Activated CD4-positive, alpha-beta memory T cell treated with anti-CD3 and anti-CD28 coated beads, Interleukin-2, amount 10 ng/mL, durations not matched to agents 7 days and 5 days (primary cell): Measurements from ENCODE around the gene CHST5. TPM values are rescaled to one million over a fixed set of nuclear protein-coding genes. Genes with fewer than 3 reads are reported as not detected.
"Not testable (repeated sequence)": the region's sequence is repeated elsewhere in the genome, so short reads cannot be mapped to it uniquely, and the experiment has no call there.

Experiments
- CTCF ChIA-PET: fragments of 350-600 bp; sonication (Branson Sonifier 250); formaldehyde crosslinking; loops from one replicate; lab custom pipeline; 2021; ENCODE audit warnings: antibody characterized with exemption, inconsistent platforms; lab: Charles Lee
- POLR2A ChIA-PET: fragments of 350-600 bp; sonication (Branson Sonifier 250); formaldehyde crosslinking; loops from one replicate; lab custom pipeline; 2021; ENCODE audit warnings: antibody characterized with exemption; lab: Charles Lee
- DNase-seq: peaks from one replicate; pipeline ENCODE4 v3.0.0-alpha.2; 2020
- H3K27ac Mint-ChIP-seq: one replicate; pipeline ENCODE4 v1.8.0; 2021; ENCODE audit warnings: mild to moderate bottlenecking, mixed read lengths
- H3K27me3 Mint-ChIP-seq: one replicate; pipeline ENCODE4 v1.8.0; 2021; ENCODE audit warnings: mixed read lengths
- H3K36me3 Mint-ChIP-seq: one replicate; pipeline ENCODE4 v1.8.0; 2021; ENCODE audit warnings: low read depth, mixed read lengths
- H3K4me1 Mint-ChIP-seq: one replicate; pipeline ENCODE4 v1.8.0; 2021; ENCODE audit warnings: mixed read lengths
- H3K4me3 Mint-ChIP-seq: one replicate; pipeline ENCODE4 v1.8.0; 2021; ENCODE audit warnings: mild to moderate bottlenecking, mixed read lengths
- H3K9me3 Mint-ChIP-seq: one replicate; pipeline ENCODE4 v1.8.0; 2021; ENCODE audit warnings: mixed read lengths
- total RNA-seq, 2 experiments: library from RNA; stranded (reverse); gene quantifications; one replicate each; pipeline ENCODE4 v1.2.3, GENCODE V29; 2021

The CHST5 gene
- total RNA-seq, 2 experiments from 2014 or later: 0.10 TPM; not detected in 1

DNA sequence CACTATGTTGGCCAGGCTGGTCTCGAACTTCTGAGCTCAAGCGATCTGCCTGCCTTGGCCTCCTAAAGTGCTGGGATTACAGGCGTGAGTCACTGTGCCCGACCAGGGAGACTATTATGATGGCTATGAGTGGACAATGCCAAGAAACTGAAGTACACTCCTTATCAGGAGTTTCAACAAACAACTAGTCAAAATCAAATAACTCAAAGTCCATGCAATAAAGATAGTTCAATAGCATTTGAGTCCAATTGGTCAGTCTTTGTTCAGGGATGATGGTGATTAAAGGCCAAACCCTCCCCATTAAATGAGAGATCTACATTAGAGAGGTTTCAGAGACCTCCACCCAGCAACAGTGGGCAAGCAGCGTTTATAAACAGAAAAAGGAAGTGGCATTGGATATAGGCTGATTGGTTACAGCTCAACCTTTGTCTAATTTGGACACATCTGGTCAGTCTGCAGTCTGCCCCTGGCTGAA is 8.0 kb downstream of the CHST5 start:
- H3K4me1 Mint-ChIP-seq: no peaks in the 10 kb centered on the region
- no peaks in the 10 kb centered on the region for H3K9me3 Mint-ChIP-seq
- H3K27me3 Mint-ChIP-seq: no peaks in the 10 kb centered on the region
- no peak for DNase-seq
- no peak overlapping the region for H3K27ac Mint-ChIP-seq
- CTCF ChIA-PET: no interaction called here
- H3K36me3 Mint-ChIP-seq: no peaks in the 10 kb centered on the region
- POLR2A ChIA-PET: no interaction called here
- H3K4me3 Mint-ChIP-seq: no peak overlapping the region

DNA sequence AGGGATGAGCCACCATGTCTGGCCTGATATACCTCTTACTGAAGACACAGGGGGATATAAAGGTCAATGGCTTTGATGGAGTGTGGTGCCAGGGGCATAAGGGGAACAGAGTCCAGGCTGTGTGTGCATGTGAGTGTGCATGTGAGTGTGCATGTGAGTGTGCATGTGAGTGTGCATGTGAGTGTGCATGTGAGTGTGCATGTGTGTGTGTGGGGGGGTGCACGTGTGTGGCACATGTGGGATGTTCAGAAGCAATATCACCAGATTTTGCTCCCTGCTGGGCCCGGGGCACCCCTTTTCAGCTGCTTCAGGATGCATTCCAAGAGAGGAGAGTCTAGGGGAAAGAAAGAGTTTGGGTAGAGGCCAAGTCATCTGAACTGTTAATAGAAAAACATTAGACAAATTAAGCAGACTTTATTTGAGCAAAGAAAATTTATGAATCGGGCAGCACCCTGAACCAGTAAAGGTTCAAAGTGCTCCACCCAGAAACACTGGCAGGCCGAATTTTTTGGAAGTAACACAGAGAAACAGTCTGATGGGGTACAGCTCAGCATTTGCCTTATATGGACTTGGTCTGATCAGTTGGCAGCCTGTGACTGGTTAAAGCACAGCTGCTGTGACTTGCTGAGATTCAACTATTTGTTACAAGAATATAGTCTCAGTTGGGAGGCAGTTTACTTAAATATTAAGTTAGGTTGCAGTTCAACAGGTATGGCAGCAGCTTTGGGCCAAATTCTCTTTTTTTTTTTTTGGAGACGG is 9.7 kb downstream of the CHST5 start:
- no peaks in the 10 kb centered on the region for H3K9me3 Mint-ChIP-seq
- CTCF ChIA-PET: no interaction called here
- no peaks in the 10 kb centered on the region for H3K4me1 Mint-ChIP-seq
- DNase-seq: no peak
- no peak overlapping the region for H3K4me3 Mint-ChIP-seq
- H3K36me3 Mint-ChIP-seq: no peaks in the 10 kb centered on the region
- no peak overlapping the region for H3K27ac Mint-ChIP-seq
- H3K27me3 Mint-ChIP-seq: no peaks in the 10 kb centered on the region
- POLR2A ChIA-PET: no interaction called here

DNA sequence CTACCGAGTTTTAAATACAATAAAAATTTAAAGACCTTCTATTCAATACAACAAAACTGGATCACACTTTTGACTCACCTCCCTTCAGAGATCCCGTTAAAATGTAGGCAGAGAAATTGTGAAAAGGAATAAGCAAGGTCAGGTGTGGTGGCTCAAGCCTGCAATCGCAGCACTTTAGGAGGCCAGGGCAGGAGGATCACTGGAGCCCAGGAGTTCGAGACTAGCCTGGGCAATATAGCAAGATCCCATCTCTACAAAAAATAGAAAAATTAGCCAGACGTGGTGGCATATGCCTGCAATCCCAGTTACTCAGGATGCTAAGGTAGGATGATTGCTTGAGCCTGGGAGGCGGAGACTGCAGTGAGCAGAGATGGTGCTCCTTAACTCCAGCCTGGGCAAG is 16.7 kb downstream of the CHST5 start:
- peaks cover 1% of the 10 kb centered on the region for H3K27me3 Mint-ChIP-seq
- no peaks in the 10 kb centered on the region for H3K36me3 Mint-ChIP-seq
- ChIA-PET POLR2A (no interaction called here), CTCF (interaction anchor here (1.1 to 4.3 kb wide), 4 partner anchors 12 to 54 kb away, joined by 3 to 16 read pairs (median 8); partner anchors contain the start of gene TMEM231)
- H3K4me3 Mint-ChIP-seq: no peak overlapping the region
- H3K9me3 Mint-ChIP-seq: no peaks in the 10 kb centered on the region
- no peak overlapping the region for H3K27ac Mint-ChIP-seq
- peaks cover 13% of the 10 kb centered on the region for H3K4me1 Mint-ChIP-seq
- DNase-seq: no peak

DNA sequence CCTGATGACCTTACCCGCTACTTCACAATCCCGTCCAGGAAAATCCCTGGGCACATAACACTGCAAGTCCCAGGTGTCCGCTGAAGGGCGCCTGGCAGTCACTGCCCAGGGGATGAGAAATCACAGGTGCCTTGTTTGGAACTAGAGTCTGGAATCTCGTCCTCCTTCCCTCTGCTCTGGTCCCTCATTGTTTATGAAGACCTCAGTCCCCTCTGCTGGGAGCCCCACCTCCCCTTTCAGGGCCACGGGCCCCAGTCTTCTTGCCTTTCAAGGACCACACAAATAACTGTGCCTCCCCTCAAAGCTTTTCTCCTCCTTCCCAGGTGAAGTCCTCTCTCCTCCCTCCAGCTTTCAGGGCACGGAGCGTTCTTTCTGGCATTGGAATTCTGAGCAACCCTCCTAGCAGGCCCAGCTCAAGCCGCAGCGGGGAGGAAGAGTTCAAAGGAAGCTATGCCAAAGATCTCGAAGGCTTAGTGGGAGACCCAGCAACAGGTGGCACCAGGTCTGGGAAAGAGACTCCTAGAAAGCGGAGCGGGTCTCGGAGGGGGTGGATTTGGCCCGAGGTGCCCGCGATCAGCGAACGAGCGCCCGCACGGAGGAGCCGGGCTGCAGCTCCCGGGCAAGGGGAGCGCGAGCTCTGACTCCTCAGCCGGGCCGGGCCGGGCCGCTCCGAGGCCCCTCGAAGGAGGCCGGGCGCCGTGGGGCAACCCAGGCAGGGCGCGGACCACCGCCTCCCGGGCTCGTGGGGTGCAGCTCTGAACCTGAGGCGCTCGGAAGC is 19.5 kb downstream of the CHST5 start:
- H3K9me3 Mint-ChIP-seq, H3K27ac Mint-ChIP-seq, H3K27me3 Mint-ChIP-seq, H3K36me3 Mint-ChIP-seq: not testable (repeated sequence)
- peak; percentile 30 for DNase-seq
- peak overlapping the region; percentile 72 for H3K4me3 Mint-ChIP-seq
- ChIA-PET POLR2A (interaction anchor here (1.0 to 2.3 kb wide), 4 partner anchors 47 to 132 kb away, joined by 3 to 25 read pairs (median 8); partner anchors contain the start of genes ADAT1, KARS1 and TERF2IP), CTCF (interaction anchor here (0.7 to 4.3 kb wide), 33 partner anchors 10 to 317 kb away, joined by 3 to 17 read pairs (median 5); partner anchors contain the start of genes ADAT1, CFDP1, CHST6 and GABARAPL2)
- peaks cover 13% of the 10 kb centered on the region for H3K4me1 Mint-ChIP-seq

DNA sequence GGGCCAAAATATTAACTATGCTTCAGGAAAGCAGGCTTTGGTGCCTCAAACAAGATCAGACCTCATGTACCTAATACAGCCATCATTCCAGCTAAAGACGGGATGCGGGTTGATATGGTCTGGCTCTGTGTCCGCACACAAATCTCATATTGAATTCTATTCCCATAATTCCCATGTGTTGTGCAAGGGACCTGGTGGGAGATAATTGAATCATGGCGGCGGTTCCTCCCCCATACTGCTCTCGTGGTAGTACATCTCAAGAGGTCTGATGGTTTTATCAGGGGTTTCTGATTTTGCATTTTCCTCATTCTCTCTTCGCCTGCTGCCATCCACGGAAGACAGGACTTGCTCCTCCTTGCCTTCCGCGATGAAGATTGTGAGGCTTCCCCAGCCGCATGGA is 21.6 kb downstream of the CHST5 start:
- no peaks in the 10 kb centered on the region for H3K36me3 Mint-ChIP-seq
- POLR2A ChIA-PET: no interaction called here
- no peak overlapping the region for H3K27ac Mint-ChIP-seq
- CTCF ChIA-PET: no interaction called here
- H3K4me1 Mint-ChIP-seq: peaks cover 13% of the 10 kb centered on the region
- H3K27me3 Mint-ChIP-seq: peaks cover 1% of the 10 kb centered on the region
- DNase-seq: no peak
- H3K4me3 Mint-ChIP-seq: no peak overlapping the region
- H3K9me3 Mint-ChIP-seq: no peaks in the 10 kb centered on the region

DNA sequence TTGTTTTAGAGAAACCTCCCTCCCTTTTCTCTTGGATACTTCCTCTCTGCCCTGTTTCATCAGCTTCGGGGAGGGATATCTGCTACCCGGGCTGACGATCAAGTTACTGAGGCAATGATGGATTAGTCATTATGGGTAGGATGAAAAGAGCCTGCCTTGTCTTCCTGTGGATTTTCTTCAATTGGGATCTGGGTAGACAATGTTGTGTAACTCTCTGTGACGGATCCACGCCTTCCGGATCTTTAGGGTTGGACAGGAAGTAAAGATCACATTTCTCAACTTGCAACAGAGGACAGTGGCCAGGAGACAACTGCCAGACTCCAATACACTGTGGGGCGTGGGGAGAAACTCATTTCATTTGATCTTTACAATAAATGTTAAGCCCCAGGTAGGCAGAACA is 29.3 kb downstream of the CHST5 start:
- H3K4me3 Mint-ChIP-seq: no peak overlapping the region
- no peaks in the 10 kb centered on the region for H3K9me3 Mint-ChIP-seq
- peaks cover 23% of the 10 kb centered on the region for H3K27me3 Mint-ChIP-seq
- ChIA-PET POLR2A (no interaction called here), CTCF (interaction anchor here (3.0 kb wide), 1 partner anchor 11 kb away, joined by 14 read pairs; no protein-coding TSS in a partner anchor)
- no peaks in the 10 kb centered on the region for H3K36me3 Mint-ChIP-seq
- no peak for DNase-seq
- H3K4me1 Mint-ChIP-seq: no peaks in the 10 kb centered on the region
- H3K27ac Mint-ChIP-seq: no peak overlapping the region

DNA sequence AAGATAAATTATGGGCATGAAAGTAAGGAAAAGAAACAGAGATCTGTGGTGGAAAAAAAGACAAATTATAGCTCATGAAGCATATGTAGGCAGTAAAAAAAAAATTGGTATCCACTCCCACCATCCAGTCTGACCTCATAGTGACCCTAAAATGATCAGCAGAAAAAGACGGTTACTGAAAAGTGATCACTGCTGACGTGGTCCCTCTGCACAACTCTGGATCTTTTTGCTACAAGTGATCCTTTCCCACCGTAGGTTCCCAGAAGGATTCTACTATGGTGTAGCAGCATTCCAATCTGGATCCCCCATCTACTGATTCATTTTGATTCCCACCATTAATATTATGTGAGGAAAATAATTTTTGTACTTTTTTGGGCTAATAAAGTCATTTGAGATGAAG is 29.8 kb downstream of the CHST5 start:
- no peak overlapping the region for H3K27ac Mint-ChIP-seq
- H3K4me1 Mint-ChIP-seq: no peaks in the 10 kb centered on the region
- peaks cover 23% of the 10 kb centered on the region for H3K27me3 Mint-ChIP-seq
- no peak overlapping the region for H3K4me3 Mint-ChIP-seq
- no peaks in the 10 kb centered on the region for H3K9me3 Mint-ChIP-seq
- CTCF ChIA-PET: interaction anchor here (0.8 to 3.0 kb wide), 3 partner anchors 9 to 41 kb away, joined by 3 to 14 read pairs (median 4); no protein-coding TSS in a partner anchor
- POLR2A ChIA-PET: no interaction called here
- no peaks in the 10 kb centered on the region for H3K36me3 Mint-ChIP-seq
- no peak for DNase-seq

DNA sequence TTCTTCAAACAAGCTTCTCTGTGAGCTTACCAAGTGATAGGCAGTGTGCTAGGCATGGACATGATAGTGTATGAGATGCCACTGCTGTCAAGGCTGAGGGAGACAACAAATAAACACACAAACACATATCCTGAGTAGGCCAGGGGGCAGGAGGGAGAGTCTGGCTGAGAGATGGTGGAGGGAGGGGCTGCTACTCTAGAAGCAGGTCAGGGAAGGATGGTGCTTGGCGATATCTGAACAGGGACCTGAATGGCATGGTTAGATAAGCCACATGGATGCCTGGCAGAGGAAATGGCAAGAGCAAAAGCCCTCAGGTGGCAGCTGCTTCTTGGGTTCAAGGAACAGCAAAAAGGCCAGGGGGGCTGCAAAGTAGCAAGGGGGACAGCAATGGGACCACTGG is 32.1 kb downstream of the CHST5 start:
- peaks cover 25% of the 10 kb centered on the region for H3K27me3 Mint-ChIP-seq
- POLR2A ChIA-PET: no interaction called here
- H3K9me3 Mint-ChIP-seq: no peaks in the 10 kb centered on the region
- CTCF ChIA-PET: interaction anchor here (0.9 kb wide), 1 partner anchor 731 kb away, joined by 3 read pairs; no protein-coding TSS in a partner anchor
- no peak overlapping the region for H3K27ac Mint-ChIP-seq
- H3K4me3 Mint-ChIP-seq: no peak overlapping the region
- no peak for DNase-seq
- no peaks in the 10 kb centered on the region for H3K4me1 Mint-ChIP-seq
- no peaks in the 10 kb centered on the region for H3K36me3 Mint-ChIP-seq

DNA sequence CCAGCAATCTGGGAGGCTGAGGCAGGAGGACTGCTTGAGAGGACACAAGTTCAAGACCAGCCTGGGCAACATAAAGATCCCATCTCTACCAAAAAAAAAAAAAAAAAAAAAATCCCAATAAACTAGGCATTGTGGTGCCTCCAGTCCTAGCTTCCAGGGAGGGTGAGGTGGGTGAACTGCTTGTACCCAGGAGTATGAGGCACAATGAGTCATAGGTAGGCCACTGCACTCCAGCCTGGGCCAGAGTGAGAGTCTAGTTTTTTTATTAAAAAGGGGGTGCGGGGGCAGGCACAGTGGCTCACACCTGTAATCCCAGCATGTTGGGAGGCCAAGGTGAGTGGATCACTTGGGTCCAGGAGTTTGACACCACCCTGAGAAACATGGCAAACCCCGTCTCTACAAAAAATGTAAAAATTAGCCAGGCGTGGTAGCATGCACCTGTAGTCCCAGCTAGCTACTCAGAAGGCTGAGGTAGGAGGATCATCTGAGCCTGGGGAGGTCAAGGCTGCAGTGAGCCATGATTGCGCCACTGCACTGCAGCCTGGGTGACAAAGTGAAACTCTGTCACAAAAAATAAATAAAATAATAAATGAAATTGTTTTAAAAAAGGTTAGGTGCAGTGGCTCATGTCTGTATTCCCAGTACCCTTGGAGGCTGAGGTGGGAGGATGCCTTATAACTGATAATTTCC is 32.8 kb downstream of the CHST5 start:
- ChIA-PET CTCF (interaction anchor here (0.9 to 1.3 kb wide), 2 partner anchors 32 to 730 kb away, joined by 3 read pairs; no protein-coding TSS in a partner anchor), POLR2A (no interaction called here)
- Mint-ChIP-seq H3K4me3 (no peak overlapping the region), H3K27ac (no peak overlapping the region), H3K9me3 (no peaks in the 10 kb centered on the region), H3K36me3 (no peaks in the 10 kb centered on the region), H3K27me3 (peaks cover 20% of the 10 kb centered on the region), H3K4me1 (no peaks in the 10 kb centered on the region)
- DNase-seq: no peak

DNA sequence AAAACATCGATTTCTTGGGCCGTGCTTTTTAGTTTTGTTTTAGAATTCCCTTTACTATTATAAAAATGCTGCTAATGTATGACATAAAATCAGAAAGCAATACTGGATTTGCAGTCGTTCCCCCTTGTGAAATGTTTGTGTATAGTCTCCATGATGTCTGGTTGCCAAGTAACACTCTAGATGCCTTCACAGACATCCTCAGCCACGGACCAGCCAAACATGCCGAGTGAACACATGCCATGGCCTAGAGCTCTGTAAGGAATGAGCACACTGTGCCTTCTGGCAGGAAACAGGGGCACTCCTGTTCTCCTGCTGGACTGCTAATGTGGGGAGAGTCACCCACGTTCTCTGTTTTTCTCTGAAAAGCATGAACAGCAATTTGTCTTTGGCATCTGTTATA is 34.1 kb downstream of the CHST5 start:
- H3K36me3 Mint-ChIP-seq, POLR2A ChIA-PET, H3K4me1 Mint-ChIP-seq, H3K4me3 Mint-ChIP-seq, H3K9me3 Mint-ChIP-seq, H3K27ac Mint-ChIP-seq, DNase-seq, CTCF ChIA-PET: not testable (repeated sequence)
- H3K27me3 Mint-ChIP-seq: peaks cover 26% of the 10 kb centered on the region

DNA sequence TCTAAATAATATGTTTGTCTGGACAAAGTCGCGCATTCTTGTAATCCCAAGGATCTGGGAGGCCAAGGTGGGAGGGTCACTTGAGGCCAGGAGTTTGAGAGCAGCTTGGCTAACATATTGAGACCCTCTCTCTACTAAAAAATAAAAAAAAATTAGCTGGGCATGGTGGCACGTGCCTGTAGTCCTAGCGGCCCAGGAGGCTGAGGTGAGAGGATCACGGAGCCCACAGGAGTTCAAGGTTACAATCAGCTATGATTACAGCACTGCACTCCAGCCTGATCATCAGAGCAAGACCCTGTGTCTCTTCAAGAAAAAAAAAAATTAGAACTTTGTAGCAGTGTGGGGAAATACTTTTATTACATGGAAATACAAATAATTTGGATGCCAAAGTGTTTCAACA is 34.5 kb downstream of the CHST5 start:
- no peaks in the 10 kb centered on the region for H3K36me3 Mint-ChIP-seq
- no peaks in the 10 kb centered on the region for H3K4me1 Mint-ChIP-seq
- H3K27ac Mint-ChIP-seq: no peak overlapping the region
- CTCF ChIA-PET: no interaction called here
- peaks cover 21% of the 10 kb centered on the region for H3K27me3 Mint-ChIP-seq
- H3K4me3 Mint-ChIP-seq: no peak overlapping the region
- POLR2A ChIA-PET: no interaction called here
- H3K9me3 Mint-ChIP-seq: no peaks in the 10 kb centered on the region
- no peak for DNase-seq

DNA sequence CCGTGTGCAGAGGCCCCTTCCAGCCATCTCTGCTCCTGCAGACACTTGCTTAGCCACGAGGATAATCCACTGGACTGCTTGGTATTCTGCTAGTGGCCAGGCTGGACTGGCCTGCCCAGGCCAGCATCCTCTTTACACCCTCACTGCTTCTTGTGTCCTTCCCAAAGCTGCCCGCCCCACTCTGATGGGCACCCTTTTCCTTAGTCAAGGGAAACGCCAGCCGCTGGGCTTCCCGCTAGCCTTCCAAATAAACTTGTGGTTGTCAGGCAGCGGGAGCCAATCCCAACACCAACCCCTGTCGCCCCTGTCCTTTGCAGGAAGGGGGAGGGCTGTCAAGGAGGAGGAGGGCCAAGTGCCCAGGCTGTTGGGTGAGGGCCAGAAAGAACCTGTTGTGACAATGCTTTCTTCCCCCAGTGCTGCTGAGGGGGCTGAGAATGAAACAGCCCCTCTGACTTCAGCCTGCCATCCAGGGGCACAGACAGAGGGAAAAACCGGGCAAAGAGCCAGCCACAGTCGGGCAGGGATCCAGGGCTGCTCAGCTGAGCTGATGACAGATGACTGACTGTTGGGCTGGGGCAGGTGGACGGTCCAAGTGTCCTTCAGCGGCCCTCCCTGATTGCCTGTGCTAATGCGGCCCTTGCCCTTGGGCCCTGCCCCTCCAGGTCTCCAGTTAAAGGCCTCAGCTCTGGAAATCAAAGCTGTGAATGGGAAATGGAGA is 37.1 kb downstream of the CHST5 start:
- H3K9me3 Mint-ChIP-seq, H3K36me3 Mint-ChIP-seq, POLR2A ChIA-PET, H3K27ac Mint-ChIP-seq, DNase-seq, H3K4me1 Mint-ChIP-seq, H3K4me3 Mint-ChIP-seq: not testable (repeated sequence)
- peaks cover 26% of the 10 kb centered on the region for H3K27me3 Mint-ChIP-seq
- CTCF ChIA-PET: interaction anchor here (0.6 kb wide), 1 partner anchor 29 kb away, joined by 3 read pairs; no protein-coding TSS in a partner anchor
